ENCODE data around the gene XRCC1.

GRCh38 chr19:43569657-43570056 is 5.7 kb downstream of the XRCC1 start:
- TF ChIP-seq, protein P1, sequence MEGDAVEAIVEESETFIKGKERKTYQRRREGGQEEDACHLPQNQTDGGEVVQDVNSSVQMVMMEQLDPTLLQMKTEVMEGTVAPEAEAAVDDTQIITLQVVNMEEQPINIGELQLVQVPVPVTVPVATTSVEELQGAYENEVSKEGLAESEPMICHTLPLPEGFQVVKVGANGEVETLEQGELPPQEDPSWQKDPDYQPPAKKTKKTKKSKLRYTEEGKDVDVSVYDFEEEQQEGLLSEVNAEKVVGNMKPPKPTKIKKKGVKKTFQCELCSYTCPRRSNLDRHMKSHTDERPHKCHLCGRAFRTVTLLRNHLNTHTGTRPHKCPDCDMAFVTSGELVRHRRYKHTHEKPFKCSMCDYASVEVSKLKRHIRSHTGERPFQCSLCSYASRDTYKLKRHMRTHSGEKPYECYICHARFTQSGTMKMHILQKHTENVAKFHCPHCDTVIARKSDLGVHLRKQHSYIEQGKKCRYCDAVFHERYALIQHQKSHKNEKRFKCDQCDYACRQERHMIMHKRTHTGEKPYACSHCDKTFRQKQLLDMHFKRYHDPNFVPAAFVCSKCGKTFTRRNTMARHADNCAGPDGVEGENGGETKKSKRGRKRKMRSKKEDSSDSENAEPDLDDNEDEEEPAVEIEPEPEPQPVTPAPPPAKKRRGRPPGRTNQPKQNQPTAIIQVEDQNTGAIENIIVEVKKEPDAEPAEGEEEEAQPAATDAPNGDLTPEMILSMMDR (IDR thresholded peaks at IDR 0.05), result no peak
- TF ChIP-seq POLR2AphosphoS5 (IDR thresholded peaks at IDR 0.05), result no peak
